GM21825 (cell line): ENCODE results near the gene C5orf22.
"Not testable (repeated sequence)": the region's sequence is repeated elsewhere in the genome, so short reads cannot be mapped to it uniquely, and the experiment has no call there.

Experiments used
- ATAC-seq: cut with Tn5 transposase; IDR thresholded peaks from one replicate; pipeline ENCODE4 v1.9.1; 2021; ENCODE audit warnings: mild to moderate bottlenecking, moderate library complexity; ENCODE audit not compliant: unreplicated experiment

Gene C5orf22

GRCh38 chr5:31531888-31532547 lies at the start of gene C5orf22, which contains the start of gene DROSHA:
Gene C5orf22, plus strand, starts transcription at chr5:31532301. Its CDS starts 92 bp downstream, at chr5:31532393.
Gene DROSHA, minus strand, starts transcription at chr5:31532093. Its CDS starts 3,034 bp downstream, at chr5:31529059.
- ATAC-seq: peak; percentile 95

GRCh38 chr5:31485376-31486207 lies 46.5 kb upstream of the C5orf22 start:
- ATAC-seq: no peak

- no peak for ATAC-seq
Observed at GRCh38 chr5:31486441-31486840, 45.7 kb upstream of the C5orf22 start.

- no peak for ATAC-seq
Observed at GRCh38 chr5:31487506-31487905, 44.6 kb upstream of the C5orf22 start.

- no peak for ATAC-seq
Observed at GRCh38 chr5:31492869-31493268, 39.2 kb upstream of the C5orf22 start.

- no peak for ATAC-seq
Observed at GRCh38 chr5:31495336-31495735, 36.8 kb upstream of the C5orf22 start.

- no peak for ATAC-seq
Observed at GRCh38 chr5:31496301-31496700, 35.8 kb upstream of the C5orf22 start.

- ATAC-seq: no peak
Observed at GRCh38 chr5:31496891-31497290, 35.2 kb upstream of the C5orf22 start.

GRCh38 chr5:31500256-31500655 lies 31.8 kb upstream of the C5orf22 start:
- no peak for ATAC-seq

- ATAC-seq: no peak
Observed at GRCh38 chr5:31502506-31502905, 29.6 kb upstream of the C5orf22 start.

DNA sequence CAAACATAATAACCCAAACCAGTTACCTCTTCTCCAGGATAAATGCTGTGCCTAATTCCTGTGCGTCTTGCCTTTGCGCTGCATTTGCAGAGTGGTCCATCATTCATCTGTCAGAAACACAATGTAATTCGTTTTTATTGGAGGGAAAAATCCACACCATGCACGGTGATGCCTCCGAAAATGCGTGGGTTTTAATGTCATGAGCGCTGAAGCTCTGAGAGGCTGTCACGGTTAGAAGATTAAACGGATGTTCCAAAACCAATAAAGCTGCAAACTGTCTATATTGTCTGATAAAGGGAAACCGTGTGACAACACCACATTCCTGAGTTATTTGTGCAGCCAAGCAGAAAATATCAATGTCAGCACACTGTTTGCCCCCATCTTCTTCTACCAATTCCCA lies 27.6 kb upstream of the C5orf22 start:
- no peak for ATAC-seq

GRCh38 chr5:31511305-31511704 lies 20.8 kb upstream of the C5orf22 start:
- ATAC-seq: no peak

DNA sequence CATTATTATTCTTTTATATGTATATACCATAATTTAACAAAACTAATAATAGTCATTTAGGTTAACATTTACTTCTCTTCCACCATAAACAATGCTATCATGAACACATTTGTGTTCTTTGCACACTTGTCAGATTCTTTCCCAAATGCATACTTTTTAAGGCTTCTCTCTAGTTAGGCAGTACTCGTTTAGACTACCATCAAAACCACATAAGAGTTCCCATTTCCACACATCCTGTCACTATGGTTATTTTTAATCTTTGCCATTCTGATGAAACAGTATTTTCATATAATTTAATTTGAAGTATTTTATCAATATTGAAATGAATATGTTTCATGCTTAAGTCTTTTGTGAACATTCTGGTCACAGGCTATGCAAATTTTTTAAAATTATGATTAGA lies 15.3 kb upstream of the C5orf22 start:
- no peak for ATAC-seq

GRCh38 chr5:31523041-31523440 lies 9.1 kb upstream of the C5orf22 start:
- no peak for ATAC-seq

GRCh38 chr5:31530541-31531265 lies 1.4 kb upstream of the C5orf22 start:
- ATAC-seq: no peak

DNA sequence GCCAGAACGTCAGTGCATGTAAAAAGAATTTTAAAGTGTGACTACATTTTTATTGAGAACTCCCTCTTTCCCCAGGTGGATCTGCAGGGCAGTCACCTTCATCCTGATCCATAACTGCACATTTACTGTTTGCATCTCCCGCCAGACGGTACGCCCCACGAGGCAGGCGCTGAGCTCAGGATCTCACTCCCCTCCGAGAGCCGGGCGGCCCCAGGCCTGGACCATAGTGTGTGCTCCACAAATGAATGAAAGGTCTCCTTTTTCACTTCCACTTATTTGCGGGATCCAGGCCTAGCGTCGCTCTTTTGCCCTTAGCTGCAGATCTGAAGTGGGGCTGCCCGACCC lies 586 bp upstream of the C5orf22 start:
- ATAC-seq: peak; percentile 22

GRCh38 chr5:31534527-31535046 lies 2.5 kb downstream of the C5orf22 start:
- no peak for ATAC-seq

DNA sequence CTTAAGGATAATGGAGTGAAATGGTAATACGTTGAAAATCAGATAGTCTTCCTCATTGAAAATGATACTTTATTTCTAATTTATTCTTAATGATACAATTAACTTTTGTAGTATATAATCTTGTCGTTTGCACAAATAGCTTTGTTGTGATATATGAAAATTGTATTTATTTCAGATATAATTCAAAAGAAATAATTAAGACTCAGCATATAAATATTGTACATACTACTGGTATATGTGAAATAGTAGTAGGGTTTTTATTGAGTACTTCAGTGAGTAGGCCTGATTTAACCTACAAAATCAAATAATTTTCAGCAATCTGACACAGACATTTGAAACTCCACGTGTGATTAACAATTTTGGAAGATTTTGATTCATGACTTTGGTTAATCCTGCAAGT lies 4.8 kb downstream of the C5orf22 start:
- ATAC-seq: no peak

- no peak for ATAC-seq
Observed at GRCh38 chr5:31537349-31537748, 5.2 kb downstream of the C5orf22 start.

- ATAC-seq: no peak
Observed at GRCh38 chr5:31537851-31538250, 5.8 kb downstream of the C5orf22 start.

DNA sequence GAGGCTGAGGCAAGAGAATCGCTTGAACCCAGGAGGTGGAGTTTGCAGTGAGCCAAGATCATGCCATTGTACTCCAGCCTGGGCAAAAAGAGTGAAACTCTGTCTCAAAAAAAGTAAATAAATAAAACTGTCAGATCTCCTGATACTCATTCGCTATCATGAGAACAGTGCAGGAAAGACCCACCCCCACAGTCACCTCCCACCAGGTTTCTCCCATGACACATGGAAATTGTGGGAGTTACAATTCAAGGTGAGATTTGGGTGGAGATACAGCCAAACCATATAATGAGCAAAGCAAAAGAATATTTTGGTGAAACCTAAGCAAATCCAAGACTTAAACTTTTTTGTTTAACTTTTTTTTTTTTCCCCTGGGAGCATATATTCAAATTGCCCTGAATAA lies 17.0 kb downstream of the C5orf22 start:
- not testable (repeated sequence) for ATAC-seq
